ENCODE measurements around the gene DNAH17.
A peak's percentile ranks its signal among the peaks of the same experiment; 100 is the strongest.

DNAH17 gene

DNA sequence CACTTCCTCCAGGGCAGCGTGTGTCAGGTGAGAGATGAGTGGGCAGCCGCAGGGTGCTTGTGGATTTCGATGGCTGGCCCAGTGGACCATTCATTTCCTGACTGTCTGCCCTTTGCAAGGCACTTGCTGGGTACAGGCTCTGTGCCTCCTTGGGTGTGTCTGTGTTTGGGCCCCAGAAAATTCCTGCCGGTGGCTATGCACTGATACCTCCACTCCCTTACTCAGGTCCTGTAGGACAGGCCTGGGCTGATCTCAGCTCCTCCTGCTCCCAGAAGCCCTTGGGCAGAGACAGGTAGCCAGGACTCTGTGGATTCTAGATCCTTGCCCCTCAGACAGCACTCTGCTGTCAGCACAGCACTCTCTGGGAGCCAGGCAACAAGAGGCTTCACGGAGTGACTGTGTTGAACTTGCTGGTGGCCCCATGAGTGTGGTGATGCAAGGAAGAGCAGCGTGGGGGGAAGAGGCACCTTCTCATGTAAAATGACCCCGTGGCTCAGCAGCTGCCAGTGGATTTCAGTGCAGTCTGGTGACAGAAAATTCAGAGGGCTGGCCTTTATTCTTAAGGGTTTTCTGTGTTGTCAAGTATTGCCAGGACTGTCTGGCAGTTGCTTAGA lies 169.7 kb downstream of the DNAH17 start:
- DNase-seq, result no peak

DNA sequence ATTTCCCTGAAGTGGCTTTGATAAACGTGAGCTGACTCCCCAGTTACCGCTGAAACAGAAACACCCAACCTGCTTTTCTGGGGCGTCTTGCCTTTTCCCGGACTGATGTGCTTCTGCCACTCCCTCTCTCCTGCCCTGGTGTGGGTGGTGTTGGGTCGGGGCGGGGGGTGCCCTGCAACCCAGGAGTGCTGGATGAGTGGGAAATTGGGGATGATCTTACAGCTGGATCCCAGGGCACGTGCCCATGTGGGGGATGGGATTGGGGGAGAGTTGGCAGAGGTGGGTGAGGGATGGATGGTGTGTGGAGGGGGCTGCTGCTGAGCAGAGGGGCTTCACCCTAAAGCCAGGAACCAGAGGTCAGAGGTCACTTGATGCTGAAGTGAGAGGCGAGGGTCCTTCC lies 170.3 kb downstream of the DNAH17 start:
- DNase-seq, result no peak

DNA sequence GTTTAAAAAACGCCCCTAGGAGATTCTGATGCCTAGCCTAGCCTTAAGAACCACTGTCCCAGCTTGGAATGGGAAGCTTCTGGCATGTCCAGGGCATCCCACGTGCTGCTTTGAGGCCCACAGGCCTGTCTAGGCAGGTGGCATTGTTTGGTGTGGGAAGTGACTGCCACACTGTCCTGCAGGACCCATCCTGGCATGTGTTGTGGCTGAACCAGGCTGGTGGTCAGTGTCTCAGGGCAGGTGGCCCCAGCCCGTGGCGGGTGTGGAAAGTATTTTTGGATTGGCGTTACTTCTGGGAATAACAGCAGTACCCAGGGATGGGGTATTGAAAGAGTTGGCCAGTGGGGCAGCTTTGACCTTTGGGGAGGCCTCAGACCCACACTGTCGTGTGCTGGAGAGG lies 170.8 kb downstream of the DNAH17 start:
- DNase-seq, result no peak

DNA sequence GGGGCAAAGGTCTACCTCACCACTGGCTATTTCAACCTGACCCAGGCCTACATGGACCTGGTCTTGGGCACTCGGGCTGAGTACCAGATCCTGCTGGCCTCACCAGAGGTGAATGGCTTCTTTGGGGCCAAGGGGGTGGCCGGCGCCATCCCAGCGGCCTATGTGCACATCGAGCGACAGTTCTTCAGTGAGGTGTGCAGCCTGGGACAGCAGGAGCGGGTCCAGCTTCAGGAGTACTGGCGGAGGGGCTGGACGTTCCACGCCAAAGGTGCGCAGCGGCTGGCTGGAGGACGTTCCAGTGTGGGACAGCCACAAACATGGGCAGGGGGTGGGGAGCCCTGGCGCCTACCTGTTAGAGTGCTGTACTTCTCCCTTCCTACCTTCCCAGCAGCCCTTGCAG lies 173.4 kb downstream of the DNAH17 start:
- DNase-seq, result no peak

DNA sequence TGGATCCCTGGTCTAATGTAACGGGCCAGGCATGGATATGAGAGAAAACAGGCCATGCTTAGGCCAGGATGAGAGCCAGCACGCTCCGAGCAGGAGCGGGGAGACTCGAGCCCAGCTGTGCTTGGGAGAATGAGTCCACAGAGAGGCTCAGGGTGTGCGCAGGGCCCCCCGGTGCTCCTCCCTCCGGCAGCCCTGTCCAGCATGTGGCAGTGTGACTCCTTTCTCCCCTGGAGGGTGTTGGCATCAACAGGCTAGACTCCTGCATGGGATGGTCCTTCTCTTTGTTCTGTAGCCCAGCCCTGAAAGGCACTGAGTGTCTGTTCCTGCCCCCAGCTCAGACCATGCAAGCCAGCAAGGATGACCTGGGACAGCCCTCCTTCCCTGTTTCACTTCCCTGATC lies 175.3 kb downstream of the DNAH17 start:
- DNase-seq, result no peak

DNA sequence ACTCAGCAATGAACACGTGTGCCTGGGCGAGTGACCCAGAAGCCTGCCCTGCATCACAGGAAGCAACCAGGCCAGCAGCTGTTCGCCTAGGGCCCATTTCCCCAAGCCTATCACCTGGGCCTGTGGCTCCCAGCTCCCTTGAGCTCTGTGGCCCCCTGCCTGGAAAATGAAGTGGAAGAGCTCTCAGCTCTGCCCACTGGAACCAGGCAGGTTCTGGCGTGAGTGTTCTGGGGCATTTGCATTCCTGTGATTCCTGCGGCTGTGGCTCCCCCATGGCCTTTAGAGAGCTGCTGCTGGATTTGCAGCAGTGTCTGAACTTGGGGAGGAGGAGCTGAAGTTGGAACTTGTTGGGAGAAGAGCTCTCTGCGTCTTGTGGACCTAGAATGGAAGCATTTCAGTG lies 175.9 kb downstream of the DNAH17 start:
- DNase-seq, result no peak

DNA sequence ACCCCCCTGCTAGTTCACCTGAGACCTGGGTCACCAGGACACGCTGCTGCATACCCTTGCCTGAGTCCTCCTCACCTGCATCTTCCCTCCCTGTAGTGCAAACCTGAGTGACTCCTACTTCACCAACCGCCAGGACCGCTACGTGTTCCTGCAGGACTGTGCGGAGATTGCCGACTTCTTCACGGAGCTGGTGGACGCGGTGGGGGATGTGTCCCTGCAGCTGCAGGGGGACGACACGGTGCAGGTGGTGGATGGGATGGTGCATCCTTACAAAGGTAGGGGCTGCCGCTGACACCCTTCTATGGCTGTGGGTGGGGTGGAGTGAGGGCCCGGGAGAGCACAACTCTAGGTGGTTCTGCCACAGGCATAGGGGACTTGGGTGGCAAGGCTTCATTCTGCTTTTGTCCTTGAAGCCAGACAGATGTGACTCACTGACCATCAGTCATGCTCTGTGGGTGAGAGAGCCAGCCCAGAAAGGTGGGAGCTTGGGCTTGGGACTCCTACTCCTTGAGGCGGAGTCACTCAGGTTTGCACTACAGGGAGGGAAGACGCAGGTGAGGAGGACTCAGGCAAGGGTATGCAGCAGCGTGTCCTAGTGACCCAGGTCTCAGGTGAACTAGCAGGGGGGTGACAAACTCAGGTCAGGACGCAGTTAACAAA lies 176.5 kb downstream of the DNAH17 start:
- no peak for DNase-seq

DNA sequence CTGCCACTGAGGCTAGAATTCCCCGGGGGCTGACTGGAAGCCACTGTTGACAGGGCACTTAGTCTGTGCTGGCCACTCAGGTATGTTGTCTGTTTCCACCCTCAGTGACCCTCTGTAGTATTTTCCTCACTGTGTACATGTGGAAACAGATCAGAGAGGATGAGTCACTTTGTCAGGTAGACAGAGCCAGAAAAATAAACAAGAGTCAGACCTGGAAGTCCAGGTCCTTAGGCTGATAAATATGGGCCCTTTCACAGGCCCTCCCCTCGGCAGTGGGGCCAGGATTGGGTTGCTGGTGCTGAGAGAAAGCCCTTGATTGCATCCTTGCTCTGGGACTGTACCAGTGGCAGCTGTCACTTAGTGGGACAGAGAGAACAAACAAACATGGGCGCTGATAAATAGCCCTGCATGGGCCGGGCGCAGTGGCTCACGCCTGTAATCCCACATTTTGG lies 177.5 kb downstream of the DNAH17 start:
- no peak for DNase-seq

DNA sequence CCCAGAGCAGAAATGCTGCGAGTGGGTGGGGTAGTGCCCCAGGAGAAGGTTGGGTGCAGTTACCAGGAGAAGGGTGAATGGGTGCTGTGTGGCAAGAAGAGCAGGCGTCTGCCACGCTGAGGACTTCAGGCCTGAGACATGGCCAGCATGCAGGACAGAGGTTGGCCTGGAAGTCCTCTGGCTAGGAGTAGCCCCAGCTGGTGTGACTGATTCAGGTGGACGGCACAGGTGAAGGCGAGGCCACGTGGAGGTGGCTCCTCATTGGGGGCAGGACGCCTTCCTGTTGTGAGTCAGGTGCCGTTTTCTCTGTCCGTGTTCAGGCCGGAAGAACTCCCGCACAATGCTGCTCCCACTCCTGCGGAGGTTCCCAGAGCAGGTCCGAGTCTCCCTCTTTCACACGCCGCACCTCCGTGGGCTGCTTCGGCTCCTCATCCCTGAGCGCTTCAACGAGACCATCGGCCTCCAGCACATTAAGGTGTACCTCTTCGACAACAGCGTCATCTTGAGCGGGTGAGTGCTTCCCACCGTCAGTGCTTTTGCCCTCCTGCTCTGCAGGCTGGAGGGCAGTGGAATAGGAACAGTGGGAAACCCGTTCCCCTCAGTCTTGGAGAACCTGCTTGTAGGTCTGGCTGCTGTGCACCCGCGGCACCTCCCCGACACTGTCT lies 178.0 kb downstream of the DNAH17 start:
- no peak for DNase-seq

DNA sequence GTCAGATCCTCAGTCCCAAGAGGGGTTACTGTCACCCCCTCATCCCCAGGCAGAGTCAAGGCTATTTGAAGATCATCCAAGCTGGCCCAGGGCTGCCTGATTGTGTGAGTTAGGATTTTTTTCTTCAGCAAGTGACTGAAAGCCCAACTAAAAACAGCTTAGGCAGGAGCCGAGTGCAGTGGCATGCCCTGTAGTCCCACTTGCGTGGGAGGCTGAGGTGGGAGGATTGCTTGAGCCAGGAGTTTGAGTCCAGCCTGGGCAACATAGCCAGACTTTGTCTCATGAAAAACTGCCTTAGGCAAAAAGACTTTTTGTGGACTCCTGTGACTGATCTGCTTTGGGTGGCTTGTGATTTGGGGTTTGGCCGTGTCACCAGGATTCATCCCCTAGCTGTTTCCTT lies 178.8 kb downstream of the DNAH17 start:
- DNase-seq, result no peak

DNA sequence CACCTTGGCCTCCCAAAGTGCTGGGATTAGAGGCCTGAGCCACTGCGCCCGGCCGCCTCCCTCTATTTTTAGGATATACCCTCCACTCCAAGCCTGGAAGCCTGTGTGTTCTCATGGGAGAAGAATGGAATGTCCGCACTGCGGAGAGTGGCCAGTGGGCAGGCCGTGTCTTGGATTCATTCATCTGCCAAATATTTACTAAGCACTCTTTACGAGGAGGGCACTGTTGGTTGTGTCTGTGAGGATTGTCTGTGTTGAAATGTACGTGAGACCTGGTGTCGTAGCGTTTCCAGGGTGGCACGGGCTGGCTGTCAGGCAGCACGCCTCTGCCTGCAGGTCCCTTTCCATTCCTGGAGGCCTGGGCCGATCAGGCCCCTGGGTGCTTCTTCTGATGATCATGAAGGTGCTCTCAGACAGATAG lies 179.5 kb downstream of the DNAH17 start:
- no peak for DNase-seq

DNA sequence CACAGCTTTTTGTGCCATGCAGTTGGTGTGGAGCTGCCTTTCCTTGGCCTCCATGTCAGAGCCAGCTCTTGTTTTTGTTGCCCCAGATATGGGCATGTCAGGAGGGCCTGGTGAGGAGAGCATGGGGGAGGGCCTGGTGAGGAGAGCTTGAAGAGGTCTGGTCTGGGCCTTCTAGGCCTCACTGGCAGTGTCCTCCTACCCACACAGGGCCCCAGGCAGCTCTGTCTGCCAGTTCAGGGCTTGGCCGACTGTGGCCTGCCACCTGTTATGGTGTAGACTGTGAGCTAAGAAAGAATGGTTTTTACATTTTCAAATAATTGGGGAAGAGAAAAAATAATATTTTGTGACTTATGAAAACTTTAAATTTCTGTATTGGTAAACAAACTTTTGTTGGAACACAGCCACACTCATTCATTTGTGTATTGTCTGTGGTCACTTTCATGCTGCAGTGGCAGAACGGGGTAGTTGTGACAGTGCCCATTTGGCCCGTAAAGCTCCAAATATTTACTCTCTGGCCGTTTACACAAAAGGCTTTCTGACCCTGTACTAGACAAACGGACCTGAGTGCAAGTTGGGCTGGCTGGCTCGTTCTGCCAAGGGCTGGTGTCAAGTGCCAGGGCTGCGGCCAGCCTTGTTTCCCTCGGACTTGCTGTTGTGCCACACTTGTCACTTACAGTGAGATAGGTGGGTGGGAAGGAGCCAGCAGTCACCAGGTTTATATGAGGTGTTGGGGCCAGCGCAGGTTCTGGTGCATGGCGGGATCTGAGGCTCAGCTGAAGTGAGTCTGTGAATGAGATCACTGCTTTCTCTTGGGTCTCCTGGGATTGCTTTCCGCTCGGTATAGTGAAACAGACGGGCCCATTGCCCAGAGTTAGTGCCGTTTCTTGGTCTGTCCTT lies 180.5 kb downstream of the DNAH17 start:
- no peak for DNase-seq

DNA sequence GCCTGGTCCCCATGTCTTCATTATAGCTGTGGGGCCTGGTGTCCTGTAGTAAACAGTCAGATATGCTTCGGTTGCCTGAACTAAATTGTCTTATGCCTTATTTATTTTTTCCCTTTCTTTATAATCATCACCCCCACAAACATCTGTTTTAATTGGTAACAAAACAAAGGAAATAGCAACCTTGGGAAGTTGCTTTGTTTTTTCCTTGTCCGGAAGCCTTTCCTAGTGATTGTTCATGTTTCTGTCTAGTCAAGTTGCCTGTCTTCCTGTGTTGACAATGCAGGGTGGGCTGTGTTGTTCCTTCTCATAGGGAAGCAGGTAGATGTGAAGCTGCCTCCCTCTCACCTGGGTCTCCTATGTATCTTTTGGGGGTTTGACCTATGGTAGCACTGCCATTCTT lies 182.0 kb downstream of the DNAH17 start:
- no peak for DNase-seq

DNA sequence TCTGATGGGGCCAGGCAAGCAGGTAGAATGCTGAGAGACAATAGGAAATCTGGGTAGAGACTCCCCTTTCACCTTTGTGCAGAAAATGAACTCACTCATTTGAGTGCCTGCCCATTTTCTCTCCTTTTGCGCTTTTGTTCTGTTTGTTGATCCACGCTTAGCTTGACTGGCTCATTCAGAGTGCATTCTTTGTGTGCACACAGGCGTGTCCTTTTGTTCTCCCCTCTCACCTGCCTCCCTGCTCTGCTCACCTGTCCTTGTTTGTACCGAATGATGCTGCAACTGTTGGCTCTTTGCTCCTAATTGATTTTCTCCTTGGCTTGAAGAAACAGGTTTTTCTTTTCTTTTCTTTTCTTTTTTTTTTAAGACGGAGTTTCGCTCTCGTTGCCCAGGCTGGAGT lies 183.0 kb downstream of the DNAH17 start:
- peak; percentile 99 for DNase-seq

DNA sequence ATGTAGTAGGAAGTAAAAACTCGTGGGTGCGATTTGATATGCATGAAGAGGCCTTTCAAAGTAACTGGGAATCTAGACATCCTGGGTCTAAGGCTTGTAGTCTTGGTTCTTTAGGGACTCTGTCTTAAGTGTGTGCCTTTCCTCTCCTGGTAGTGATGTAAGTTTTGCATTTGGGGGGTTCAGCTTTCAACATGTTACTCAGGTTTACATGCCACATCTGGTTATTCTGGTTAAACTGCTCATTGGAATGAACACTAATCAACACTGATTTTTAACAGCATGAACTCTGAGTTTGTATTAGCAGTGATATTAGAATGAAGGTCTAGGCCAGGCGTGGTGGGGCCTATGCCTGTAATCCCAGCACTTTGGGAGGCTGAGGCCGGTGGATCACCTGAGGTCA lies 183.6 kb downstream of the DNAH17 start:
- DNase-seq, result no peak

DNA sequence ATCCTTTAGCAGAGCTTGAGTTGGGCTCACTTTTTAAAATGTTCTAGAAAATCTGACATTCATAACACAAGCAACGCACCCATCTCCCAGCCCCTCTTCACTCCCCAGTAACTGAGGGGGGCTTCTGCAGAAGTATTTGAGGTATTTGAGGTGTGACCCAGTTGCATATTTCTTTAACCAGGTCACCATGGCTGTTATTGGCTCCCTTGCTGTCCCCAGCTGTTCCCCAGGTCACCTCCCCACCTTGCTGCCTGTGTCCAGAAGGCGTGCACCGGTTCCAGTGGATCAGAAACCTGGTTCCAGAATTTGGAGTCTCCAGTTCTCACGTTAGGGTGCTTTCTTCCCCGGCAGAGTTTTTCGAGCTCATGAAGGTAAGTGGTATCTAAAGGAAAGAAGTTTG lies 184.9 kb downstream of the DNAH17 start:
- DNase-seq, result no peak

DNA sequence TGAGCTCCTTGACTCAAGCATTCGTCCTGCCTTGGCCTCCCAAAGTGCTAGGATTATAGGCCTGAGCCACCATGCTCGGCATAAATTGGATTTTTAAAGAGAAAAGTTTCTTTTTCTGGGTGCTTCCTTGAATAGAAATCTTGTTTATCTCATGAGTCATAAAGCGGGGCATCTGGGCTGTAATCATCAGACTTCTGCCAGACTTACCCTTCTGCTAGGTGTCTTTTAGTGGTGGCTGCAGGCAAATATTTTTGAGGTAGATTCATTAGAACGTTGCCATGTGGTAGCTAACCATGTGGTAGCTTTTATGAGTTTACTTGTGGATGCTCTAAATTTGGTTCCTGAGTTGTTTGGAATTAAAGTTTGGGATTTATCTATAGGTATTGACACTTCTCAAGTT lies 185.4 kb downstream of the DNAH17 start:
- DNase-seq, result no peak

DNA sequence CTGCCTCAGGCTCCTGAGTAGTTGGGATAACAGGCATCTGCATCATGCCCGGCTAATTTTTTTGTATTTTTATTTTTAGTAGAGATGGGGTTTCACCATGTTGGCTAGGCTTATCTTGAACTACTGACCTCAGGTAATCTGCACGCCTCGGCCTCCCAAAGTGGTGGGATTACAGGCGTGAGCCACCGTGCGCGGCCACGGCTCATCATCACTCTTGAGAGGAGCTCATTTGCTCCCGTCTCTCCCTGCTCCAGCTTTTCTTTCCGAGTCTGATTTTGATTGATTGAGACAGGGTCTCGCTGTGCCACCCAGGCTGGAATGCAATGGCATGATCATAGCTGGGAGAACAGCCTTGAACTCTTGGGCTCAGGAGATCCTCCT lies 186.2 kb downstream of the DNAH17 start:
- DNase-seq, result no peak

DNA sequence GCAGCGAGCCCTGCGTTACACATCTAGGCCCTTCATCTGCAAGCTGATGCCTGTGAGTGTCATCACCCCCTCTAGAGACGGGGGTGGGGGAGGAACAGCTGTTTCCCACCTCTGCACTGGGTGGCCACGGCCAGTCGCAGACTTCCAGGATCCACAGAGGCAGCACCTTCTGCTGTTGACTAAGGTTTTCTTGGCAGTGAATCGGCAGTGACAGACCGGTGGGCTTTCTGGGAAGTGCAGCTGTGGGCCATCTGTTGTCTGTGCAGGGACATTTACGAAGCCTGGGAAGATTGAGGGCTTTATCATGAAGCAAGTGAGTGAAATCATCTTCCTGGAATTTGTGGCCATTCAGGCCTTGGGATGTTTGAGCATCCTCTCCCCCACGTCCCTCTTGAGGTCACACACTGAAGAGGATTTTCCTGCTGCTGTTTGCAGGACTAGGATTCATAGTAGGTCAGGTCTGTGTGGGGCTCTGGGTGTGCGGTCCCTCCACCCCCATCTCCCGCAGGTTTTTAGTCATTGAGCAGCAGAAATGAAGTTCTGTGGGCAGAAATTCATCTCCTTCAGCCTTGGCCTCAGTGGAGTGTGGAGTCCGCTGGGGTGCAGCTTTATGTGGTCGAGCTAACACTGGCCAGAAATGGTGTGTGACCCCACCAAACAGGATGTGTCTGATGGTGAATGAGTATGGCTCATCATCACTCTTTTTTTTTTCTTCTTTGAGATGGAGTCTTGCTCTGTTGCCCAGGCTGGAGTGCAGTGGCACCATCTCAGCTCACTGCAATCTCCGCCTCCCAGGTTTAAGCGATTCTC lies 186.8 kb downstream of the DNAH17 start:
- DNase-seq, result no peak

DNA sequence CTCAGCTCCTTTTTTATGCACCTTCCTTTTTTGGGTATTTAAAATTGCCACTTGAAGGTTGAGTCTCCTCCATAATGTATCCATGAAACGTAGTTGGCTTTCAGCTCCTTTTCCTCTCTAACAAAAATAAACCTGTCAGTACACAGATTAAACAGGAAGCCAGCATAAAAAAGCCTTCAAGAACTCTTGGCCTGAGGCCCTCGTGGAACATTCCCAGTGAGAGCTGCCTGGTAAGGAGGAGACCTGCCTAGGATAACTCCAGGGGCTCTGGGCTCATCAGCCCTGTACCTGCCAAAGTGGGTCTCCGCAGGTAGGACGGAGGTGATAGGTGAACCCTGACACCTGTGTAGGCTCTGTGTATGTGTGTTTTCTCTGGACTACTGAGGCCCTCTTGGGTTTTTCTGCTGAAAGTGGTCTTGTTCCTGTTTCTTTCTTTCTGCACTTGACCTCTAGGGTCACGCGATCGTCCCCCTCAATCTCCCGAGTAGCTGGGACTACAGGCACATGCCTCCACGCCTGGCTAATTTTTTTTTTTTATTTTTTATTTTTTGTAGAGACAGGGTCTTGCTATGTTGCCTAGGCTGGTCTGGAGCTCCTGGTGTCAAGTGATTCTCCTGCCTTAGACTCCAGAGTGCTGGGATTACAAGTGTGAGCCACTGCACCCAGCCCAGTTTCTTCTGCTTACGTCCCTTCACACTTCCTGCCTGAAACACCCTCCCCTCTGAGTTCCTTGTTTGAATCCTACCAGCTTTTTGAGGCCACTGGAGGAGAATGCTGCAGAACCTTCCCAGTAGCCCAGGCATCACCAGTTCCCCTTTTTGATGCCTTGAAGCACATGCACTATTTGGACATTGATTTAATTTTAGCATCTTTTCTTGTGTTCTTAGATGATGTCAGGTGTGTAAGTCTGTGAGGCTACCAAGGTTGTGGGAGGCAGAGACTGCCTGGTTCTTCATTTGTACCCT lies 188.9 kb downstream of the DNAH17 start:
- no peak for DNase-seq

DNA sequence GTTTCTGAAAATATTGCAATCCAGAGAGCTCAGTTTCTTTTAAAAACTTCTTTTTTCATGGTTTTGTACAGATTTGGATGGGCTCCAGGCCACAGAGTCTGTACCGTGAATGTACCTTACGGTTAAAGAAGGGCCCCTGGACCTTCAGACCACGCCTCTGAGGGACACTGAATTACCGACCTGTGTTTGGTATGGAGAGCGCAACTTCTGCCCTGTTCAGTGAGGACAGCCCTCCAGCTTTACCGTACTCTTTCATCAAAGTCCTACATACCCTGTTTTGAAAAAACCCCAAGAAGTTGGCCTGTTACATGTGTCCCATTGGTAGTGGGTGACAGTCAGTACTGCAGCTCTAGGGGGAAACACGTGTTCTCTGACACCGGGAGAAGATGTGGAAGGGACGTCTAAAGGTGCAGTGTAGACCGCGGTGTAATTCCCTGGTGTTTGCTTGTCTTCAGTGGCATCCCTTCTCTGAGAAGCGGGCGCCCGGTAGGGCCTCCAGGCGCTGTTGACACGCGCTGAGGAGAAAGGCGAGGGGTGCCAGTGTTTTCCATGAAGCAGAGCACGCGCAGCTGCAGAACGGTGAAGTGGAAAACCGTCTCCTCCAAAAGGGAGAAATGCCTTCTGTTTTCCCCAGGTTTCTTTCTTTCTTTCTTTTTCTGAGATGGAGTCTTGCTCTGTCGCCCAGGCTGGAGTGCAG lies 192.6 kb downstream of the DNAH17 start:
- no peak for DNase-seq

All from NCI-H345 (cell line).